Stimulated activated CD4-positive, alpha-beta T cell treated with anti-CD3 and anti-CD28 coated beads, Interleukin-12 subunit alpha, Interleukin-12 subunit beta, amount 100 ng/mL, for 24 hours (primary cell): ENCODE results near the gene OGA.

Experiments used
- DNase-seq, 2 experiments: peaks; one replicate each; pipeline ENCODE4 v3.0.0-alpha.2; 2020; ENCODE audit warnings: low read depth in 2 of 2

The OGA gene

GRCh38 chr10:101818119-101818871 is at the start of gene OGA:
Gene OGA (minus strand): TSS chr10:101818444. CDS start chr10:101818022, 422 bp downstream.
- DNase-seq: peak; percentile 93

DNA sequence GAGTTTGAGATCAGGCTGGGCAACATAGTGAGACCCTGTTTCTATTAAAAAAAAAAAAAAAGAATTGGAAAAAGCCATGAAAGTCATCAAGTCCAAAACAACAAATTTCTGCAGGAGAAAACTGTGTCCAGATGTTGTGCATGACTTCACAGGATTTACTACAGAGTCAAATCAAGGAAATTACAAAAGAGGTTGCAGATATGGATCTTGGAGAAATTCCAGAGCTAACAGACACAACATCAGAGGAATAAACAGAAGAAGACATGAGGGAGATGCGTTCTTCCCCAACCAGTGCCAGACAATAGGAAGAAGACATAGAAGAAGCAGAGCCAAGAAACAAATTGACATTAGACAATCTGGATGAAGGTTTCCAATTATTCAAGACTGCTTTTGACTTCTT is 49.7 kb upstream of the OGA start:
- DNase-seq: no peak

DNA sequence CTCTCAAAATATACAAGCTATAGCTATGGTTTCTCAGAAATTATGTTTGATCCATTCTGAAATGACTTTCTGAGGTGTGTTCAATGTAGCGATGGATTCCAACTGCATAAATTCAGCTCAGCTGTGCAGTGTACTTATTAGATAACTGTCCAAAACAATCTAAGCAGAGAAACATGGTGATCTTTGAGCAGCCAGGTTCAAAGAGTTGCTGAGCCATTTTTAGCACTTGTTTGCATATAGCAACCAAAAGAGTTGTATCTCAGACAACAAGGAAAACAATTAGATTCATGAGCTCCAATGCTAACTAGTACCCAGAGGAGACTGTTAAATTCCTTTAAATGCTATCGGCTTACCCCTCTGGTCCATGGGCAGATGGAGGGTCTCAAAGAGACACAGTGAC is 41.3 kb upstream of the OGA start:
- DNase-seq: no peak

GRCh38 chr10:101858723-101859500 is 40.7 kb upstream of the OGA start:
- DNase-seq: no peak

- DNase-seq: no peak
Observed at GRCh38 chr10:101857802-101858476, 39.7 kb upstream of the OGA start.

- no peak for DNase-seq
Observed at GRCh38 chr10:101856626-101857025, 38.4 kb upstream of the OGA start.

GRCh38 chr10:101851411-101852116 is 33.3 kb upstream of the OGA start:
- no peak for DNase-seq

DNA sequence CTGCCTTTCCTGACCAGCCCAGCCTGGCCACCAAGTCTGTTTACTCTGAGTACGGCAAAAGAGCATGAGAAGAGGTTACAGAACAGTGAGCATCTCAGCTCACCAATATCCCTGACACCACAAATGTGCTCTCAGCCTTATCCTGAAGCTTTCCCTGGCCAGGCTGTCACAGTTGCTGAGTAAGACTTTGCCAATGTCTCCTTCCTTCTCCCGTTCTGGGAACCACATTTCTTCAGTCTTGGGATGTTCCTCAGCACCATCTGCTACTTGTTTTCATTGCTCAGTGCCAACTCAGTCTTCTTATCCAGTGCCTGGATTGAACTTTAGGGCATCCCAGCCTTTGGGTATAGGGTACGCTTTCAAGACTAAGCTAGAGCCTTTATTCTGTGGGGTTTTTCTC is 32.5 kb upstream of the OGA start:
- no peak for DNase-seq

DNA sequence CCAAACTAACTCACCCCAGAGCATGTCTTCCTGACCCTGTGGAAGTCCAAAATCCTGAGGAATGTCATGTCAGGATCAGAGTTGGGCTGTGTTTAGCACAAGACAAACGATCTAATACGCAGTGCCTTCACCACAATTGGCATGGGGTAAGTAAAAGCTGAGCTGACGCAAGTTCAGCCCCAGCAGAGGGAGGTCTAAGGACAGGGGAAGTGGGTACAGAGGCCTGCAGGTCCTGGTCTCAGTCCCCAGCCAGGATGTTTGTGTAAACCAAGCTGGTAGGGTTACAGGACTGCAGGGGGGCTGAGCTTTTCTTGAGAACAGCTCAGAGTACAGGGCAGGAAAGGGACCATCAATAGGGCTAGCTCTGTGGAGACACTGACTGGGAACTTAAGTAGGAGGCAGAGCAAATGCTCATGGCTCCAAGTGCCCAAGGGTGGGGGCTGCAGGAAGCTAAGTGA is 30.7 kb upstream of the OGA start:
- no peak for DNase-seq

GRCh38 chr10:101848408-101848807 is 30.2 kb upstream of the OGA start:
- DNase-seq: no peak

DNA sequence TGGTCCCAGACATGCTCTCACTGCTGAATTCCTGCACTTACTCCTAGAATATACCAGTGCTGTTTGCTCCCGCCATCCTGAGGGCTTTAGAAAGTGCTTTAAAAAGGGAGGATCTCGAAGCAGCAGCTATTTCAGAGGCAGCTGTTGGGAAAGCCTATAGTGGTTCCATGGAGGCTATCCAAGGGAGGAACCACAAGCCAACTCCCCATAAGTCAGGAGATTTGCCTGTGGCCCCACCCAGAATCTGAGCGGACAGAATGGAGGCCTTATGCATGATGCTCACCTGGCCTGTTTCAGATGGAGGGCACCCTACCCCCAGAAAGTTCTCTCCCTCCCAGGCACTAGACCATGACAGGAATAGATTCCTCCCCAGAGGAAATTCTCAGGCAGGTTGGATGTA is 27.6 kb upstream of the OGA start:
- no peak for DNase-seq

DNA sequence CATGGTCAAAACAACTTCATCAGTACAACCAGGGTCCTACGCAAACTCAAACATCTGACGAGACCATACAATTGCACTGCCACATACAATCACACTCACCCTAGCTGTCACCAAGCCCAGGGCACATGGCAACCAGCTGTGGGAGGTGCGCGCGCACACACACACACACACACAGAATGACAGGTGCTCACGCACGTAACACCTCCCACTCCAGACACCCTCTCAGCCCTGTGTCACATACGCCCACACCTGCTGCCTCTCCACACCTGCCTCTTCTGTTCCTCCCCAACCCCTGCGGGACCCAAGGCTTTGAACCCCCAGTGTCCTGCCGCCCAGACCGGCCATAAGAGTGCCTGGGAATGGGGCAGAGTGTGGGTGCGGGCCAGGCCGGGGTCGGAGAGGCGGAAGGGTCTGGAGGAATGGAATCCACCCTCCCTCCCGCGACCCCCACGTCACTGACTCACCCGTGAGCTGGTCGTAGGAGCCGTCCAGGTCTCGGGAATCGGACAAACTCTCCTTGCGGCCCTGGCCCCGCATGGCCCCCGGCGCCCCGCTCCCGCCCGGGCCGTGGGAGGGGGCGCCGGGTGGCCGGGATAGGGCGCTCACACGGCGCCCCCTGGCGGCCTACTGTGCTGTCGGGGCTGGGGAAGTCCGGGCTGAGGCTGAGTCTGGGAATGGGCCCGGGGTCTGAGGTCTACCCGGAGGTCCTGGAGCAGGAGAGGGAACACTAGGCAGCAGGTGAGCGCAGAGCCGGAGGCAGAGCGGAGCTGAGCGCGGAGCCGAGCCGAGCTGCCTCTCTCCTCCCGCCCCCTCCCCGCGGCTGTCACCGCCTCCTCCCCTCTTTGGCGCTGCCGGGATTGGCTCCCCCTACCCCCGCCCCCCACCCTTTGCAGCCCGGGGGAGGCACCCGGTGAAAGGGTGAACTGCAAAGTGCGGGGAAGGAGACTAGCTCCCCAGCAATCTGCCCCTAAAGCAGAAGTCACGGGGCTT is 25.1 kb upstream of the OGA start, which contains the start of gene KCNIP2:
TSS of gene KCNIP2 (minus strand) at position 769 of the 990 bp plus-strand sequence. CDS start at position 537, 232 bp downstream.
- DNase-seq: peak in 1 of 2 experiments; percentile 36

DNA sequence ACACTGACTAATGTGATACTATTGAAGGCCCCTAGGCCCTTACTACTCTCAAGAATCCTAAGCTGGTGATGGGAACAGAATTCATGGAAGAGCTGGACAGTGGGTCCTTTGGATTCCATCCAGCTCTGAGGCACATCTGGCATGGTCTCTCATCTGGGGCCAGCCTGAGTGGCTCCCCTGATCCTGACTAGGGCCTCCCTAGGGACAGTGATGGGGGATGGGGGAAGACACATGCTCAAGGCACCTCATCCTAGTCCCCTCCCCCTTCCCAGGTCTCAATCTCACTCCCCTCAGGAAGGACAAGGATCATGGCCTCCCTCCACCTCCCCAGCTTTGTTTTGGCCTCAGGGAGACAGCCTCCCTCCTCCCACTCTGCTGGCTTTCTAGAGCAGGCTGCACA is 23.6 kb upstream of the OGA start:
- no peak for DNase-seq

GRCh38 chr10:101840741-101841453 is 22.7 kb upstream of the OGA start:
- peak; percentile 47 to 74 for DNase-seq

DNA sequence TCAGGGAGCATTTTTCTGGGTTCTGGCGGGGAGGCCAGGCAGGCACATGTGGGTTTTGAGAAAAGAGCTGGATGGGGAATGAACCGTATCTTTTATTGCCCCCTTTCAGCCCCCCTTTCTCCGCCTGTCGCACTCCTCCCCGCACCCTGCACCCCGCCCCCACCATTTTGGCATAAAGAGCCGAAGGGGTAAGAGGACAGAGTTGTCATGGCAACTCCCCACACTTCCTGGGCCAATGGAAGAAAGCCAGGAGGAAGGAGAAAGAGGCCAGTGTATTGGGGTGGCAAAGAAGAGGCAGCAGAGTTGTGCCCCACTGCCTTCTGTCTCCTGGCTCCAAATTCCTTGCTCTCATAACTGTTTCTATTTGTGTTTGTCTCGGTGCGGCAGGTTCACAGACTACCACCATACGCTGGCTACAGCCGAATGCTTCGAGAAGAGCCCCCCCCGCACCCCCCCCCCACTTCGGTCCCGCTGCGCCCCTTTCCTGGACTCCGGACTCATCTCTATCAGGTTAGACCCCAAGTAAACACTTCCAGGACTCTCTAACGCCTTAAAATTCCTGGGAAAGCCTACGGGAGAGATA is 21.9 kb upstream of the OGA start:
- DNase-seq: peak in 1 of 2 experiments; percentile 26

- peak in 1 of 2 experiments; percentile 63 for DNase-seq
Observed at GRCh38 chr10:101839416-101840063, 21.3 kb upstream of the OGA start.

GRCh38 chr10:101839002-101839401 is 20.8 kb upstream of the OGA start:
- DNase-seq: no peak

DNA sequence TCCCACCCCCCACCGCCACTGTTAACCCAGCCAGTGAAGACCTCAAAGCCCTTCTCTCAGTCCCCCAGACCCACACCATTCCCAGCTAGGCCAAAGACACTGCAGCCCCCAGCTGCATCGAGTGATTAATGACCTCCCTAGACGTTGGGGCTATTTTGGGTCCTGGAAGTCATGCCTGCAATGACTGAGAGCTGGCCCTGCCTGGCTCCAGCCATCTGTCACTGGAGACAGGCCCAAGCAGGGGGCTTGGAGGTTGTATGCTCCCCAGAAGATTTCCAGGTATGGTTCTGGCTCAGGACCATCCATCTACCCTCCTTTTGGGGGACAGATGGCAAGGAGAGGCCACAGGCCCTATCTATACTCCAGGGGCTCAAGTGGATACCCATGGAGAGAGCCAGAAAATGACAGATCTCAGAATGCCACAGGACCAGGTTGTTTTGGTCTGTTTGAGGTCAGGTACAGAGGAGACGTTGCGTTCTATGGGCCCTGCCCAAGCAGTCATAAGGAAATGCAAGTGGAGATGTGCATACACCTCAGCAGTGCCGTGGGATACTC is 20.2 kb upstream of the OGA start:
- DNase-seq: no peak

- no peak for DNase-seq
Observed at GRCh38 chr10:101837748-101838147, 19.5 kb upstream of the OGA start.
